GM20000 (cell line): ENCODE results near the gene DSCAM.

Experiments
- DNase-seq: peaks from one replicate; pipeline ENCODE4 v3.0.0; 2012; ENCODE audit warnings: low spot score
- TF ChIP-seq, protein P1 (sequence below): IDR thresholded peaks from 2 replicates; pipeline ENCODE4 v1.5.1; 2012; ENCODE audit warnings: mild to moderate bottlenecking, control low read depth; ENCODE audit errors: extremely low read depth, missing control alignments

DSCAM gene

DNA sequence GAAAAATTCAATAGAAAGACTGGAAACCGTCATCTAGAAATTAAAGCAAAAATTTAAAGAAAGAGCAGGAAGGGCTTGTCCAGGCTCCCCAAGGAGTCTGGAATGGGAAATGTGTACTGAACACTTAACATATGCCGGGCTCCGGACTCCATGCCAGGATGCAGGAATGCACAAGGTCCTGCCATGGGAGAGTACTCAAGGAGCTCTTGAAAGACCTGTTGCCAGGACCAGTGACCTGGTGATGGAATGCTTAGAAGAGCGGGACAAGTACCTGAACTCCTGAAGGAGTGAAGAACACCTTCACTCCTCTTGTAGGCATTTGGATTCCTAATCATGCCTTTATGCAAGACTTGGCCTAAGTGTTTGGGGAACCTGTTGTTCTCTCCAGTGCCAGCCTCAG lies 16.9 kb upstream of the DSCAM start:
- no peak for DNase-seq
- TF ChIP-seq, protein P1, sequence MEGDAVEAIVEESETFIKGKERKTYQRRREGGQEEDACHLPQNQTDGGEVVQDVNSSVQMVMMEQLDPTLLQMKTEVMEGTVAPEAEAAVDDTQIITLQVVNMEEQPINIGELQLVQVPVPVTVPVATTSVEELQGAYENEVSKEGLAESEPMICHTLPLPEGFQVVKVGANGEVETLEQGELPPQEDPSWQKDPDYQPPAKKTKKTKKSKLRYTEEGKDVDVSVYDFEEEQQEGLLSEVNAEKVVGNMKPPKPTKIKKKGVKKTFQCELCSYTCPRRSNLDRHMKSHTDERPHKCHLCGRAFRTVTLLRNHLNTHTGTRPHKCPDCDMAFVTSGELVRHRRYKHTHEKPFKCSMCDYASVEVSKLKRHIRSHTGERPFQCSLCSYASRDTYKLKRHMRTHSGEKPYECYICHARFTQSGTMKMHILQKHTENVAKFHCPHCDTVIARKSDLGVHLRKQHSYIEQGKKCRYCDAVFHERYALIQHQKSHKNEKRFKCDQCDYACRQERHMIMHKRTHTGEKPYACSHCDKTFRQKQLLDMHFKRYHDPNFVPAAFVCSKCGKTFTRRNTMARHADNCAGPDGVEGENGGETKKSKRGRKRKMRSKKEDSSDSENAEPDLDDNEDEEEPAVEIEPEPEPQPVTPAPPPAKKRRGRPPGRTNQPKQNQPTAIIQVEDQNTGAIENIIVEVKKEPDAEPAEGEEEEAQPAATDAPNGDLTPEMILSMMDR, result no peak

DNA sequence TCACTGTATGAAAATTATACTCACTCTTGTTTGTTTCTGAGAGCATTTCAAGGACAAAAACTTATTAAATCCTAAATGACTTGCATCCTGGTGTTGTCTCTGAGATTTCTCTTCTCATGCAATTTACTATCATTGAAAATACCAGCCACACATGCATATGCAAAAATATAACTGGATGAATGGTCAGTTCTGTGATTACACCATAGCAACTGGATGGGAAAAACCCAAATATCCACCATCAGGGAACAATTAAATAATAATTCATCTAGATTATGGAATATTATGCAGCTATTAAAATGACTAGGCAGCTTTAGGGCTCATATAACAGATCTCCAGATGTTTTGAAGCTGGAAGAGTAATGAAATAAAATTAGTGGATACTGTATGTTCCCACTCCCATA lies 11.6 kb upstream of the DSCAM start:
- no peak for DNase-seq
- TF ChIP-seq, protein P1, result no peak

DNA sequence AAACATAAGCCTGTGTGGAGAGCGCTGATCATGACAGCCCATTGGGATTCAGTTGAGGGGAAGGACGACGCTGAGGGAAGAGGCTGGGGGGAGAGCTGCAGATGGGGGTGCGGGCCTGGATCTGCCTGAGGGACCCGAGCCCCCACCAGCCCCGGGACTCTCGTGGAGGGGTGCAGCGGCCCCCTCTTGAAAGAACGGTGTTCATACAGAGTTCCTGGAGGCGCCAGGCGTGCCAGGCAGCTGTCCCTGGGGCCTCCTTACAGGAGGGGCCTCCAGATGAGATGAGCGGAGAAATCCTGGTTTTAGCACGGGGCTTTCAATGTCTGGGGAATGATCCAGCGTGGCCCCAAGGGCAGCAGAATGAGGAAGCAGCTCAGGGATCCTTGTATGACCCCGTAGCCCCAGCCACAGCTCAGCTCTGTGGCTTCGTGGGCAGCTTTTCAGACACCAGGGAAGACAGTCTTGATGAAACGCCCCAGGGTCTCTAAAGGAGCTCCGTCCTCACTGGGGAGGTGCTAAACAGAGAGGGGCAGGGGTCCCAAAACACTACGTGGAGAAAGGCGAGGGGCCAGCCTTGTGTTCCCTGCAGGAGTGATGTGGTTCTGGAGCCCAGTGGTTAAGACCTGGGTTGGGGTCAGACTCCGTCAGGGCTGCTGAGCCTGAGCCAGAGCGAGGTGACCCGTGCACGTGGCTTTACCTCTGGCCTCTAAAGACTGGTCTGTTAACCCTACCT lies 7.2 kb upstream of the DSCAM start:
- DNase-seq, result no peak
- TF ChIP-seq, protein P1, result no peak

GRCh38 chr21:40852563-40852962 lies 5.6 kb upstream of the DSCAM start:
- DNase-seq, result no peak

DNA sequence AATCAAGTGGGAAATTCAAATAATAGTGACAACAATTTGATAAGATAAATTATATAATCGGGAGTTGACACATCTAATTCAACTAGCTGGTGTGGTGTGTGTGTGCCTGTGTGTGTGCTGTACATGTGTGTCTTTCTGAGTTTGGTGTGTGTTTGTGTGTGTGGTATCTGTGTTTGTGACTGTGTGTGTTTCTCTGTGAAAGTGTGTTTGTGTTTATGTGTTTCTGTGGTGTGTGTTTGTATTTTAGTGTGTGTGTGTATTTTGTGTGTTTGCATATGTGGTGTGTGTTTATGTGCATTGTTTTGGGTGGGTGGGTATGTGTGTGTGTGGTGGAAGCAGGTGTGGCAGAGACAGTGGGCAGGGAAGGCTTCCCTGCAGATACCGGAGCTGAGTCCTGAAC lies 4.8 kb upstream of the DSCAM start:
- TF ChIP-seq, protein P1, result no peak

More at GRCh38 chr21:40852563-40852962, 5.6 kb upstream of the DSCAM start:
- TF ChIP-seq, protein P1, result no peak

DNA sequence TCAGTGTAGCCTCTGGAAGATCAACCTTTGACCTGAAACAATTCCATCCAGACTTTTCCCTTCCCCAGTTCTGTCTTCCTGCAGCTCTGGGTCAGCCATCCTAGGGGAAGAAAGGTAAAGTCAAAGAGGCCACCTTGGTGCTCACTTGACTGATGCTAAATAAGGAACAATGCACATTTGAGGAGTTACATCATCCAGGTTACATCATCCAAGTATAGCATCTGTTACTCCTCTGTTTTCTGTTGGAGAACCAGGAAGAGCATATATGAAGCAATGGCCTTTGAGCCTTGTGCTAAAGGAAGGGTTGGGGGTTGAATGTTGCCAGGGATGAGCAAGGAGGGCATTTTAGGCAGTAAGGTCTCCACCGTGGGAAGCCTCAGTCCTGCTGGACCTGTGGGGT lies 3.1 kb upstream of the DSCAM start:
- TF ChIP-seq, protein P1, result no peak
- no peak for DNase-seq

More for the DNA sequence above, 4.8 kb upstream of the DSCAM start:
- DNase-seq, result no peak

GRCh38 chr21:40847951-40848350 lies 993 bp upstream of the DSCAM start:
- TF ChIP-seq, protein P1, result no peak

More at GRCh38 chr21:40847951-40848350, 993 bp upstream of the DSCAM start:
- no peak for DNase-seq
